ENCODE measurements around the gene CMPK1. TPM values are rescaled to one million over a fixed set of nuclear protein-coding genes. Genes with fewer than 3 reads are reported as not detected.

CMPK1 gene
- total RNA-seq, 1 experiment from 2014 or later: 28.7 TPM

GRCh38 chr1:47331875-47332274, 1.7 kb upstream of the CMPK1 start:
- Mint-ChIP-seq H3K27me3 (ENCODE audit: low read depth) (no peaks in the 10 kb centered on the region), H3K27ac (peak overlapping the region in 1 of 3 experiments; percentile 9; a peak in 2 of 7 replicates), H3K4me3 (no peak overlapping the region), H3K36me3 (ENCODE audit: insufficient read depth in 1 of 3, low read depth in 3 of 3) (no peaks in the 10 kb centered on the region; a peak in 1 of 7 replicates), H3K4me1 (peaks cover 6 to 9% of the 10 kb centered on the region in 2 experiments), H3K9me3 (no peaks in the 10 kb centered on the region; a peak in 1 of 5 replicates)
- Histone ChIP-seq H4K91ac (ENCODE audit: insufficient read length, low read depth, low read length) (no peak overlapping the region), H3K23me2 (ENCODE audit: insufficient read length, low read depth, low read length, poor library complexity, severe bottlenecking) (peaks cover 7% of the 10 kb centered on the region), H3K79me2 (ENCODE audit: insufficient read depth, low read length) (peaks cover 2% of the 10 kb centered on the region; the same call in 1 of the 2 replicates), H3T11ph (ENCODE audit: low read length) (no peak overlapping the region), H2BK20ac (ENCODE audit: low read depth, low read length, poor library complexity, severe bottlenecking) (no peak overlapping the region), H2AFZ (ENCODE audit: low read length) (no peak overlapping the region), H3K4me1 (ENCODE audit: insufficient read depth, low read length) (peaks cover 2% of the 10 kb centered on the region; the same call in 1 of the 2 replicates), H3K56ac (ENCODE audit: insufficient read length, low read depth, low read length) (no peak overlapping the region), H3K79me1 (ENCODE audit: insufficient read depth, low read depth, low read length, poor library complexity, severe bottlenecking) (no peaks in the 10 kb centered on the region), H2BK15ac (ENCODE audit: low read depth, low read length) (no peak overlapping the region), H3K14ac (ENCODE audit: insufficient read depth, low read length) (no peak overlapping the region), H2AK5ac (ENCODE audit: insufficient read length, low read length) (no peak overlapping the region), H4K5ac (ENCODE audit: insufficient read length, low read depth, low read length) (no peak overlapping the region), H3K27ac (ENCODE audit: insufficient read length, low read depth, low read length) (no peak overlapping the region), H3K23ac (ENCODE audit: insufficient read length, low read depth, low read length) (no peak overlapping the region), H3K4me2 (ENCODE audit: insufficient read depth, insufficient read length, low read length) (no peak overlapping the region), H3K4ac (ENCODE audit: low read depth, low read length) (no peak overlapping the region), H4K20me1 (ENCODE audit: control insufficient read depth, insufficient read depth, insufficient read length) (no peaks in the 10 kb centered on the region), H2BK120ac (ENCODE audit: low read depth, low read length, poor library complexity, severe bottlenecking) (no peak overlapping the region), H3K9ac (ENCODE audit: extremely low read depth, insufficient read length, low read length) (no peak overlapping the region), H3K9me3 (ENCODE audit: control insufficient read depth, low read depth, low read length) (no peaks in the 10 kb centered on the region), H2BK5ac (ENCODE audit: insufficient read length, low read length) (no peak overlapping the region), H3K18ac (ENCODE audit: insufficient read length, low read depth, low read length) (no peak overlapping the region), H3K27me3 (ENCODE audit: insufficient read depth, low read length) (no peaks in the 10 kb centered on the region), H2BK12ac (ENCODE audit: insufficient read length, low read depth, low read length) (no peak overlapping the region), H4K8ac (replicated peaks; ENCODE audit: insufficient read length, low read depth, low read length) (no peak overlapping the region)
- no peak for DNase-seq
- no CpG with 5 or more reads among the region's 2 CpGs for WGBS (ENCODE audit: extremely low coverage, insufficient read length, low lambda C conversion rate)
- no peak for TF ChIP-seq CTCF (conservative IDR thresholded peaks at IDR 0.05)

Data from H9 (cell line).